Stimulated activated CD4-positive, alpha-beta T cell treated with anti-CD3 and anti-CD28 coated beads, Interleukin-15, amount 100 ng/mL, for 48 hours (primary cell): Measurements from ENCODE around the gene COL2A1.
"Not testable (repeated sequence)": the region's sequence is repeated elsewhere in the genome, so short reads cannot be mapped to it uniquely, and the experiment has no call there.

Source experiments
- DNase-seq, 2 donors: peaks; one replicate each; pipeline ENCODE4 v3.0.0-alpha.2; 2020; ENCODE audit warnings: low read depth in 2 of 2

COL2A1 gene

DNA sequence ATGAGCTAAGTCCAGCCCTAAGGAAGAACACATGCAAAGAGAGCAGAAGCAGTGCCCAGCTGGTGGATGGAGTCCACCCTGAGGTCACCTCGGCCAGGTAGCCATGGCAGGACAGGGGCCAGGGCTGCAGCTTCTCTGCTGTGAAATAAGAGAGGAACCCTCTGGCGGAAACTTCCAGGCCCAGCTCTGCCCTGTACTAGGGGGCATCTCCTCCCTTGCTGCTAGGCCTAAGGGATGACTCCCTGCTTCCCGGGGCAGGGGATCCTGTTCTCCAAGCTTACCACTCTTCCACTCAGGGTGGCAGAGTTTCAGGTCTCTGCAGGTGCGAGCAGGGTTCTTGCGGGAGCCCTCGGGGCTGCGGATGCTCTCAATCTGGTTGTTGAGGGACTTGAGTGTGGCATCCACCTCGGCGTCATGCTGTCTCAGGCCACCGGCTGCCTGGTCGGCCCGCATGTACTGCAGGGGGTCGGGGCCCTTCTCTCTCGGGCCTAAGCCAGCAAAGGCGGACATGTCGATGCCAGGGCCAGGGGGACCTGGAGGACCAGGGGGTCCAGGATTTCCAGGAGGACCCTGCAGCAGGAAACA lies 29.1 kb downstream of the COL2A1 start:
- no peak for DNase-seq

GRCh38 chr12:47973870-47974269 lies 30.4 kb downstream of the COL2A1 start:
- no peak for DNase-seq

- DNase-seq = no peak
Measured at GRCh38 chr12:47972895-47973294, 31.4 kb downstream of the COL2A1 start.

DNA sequence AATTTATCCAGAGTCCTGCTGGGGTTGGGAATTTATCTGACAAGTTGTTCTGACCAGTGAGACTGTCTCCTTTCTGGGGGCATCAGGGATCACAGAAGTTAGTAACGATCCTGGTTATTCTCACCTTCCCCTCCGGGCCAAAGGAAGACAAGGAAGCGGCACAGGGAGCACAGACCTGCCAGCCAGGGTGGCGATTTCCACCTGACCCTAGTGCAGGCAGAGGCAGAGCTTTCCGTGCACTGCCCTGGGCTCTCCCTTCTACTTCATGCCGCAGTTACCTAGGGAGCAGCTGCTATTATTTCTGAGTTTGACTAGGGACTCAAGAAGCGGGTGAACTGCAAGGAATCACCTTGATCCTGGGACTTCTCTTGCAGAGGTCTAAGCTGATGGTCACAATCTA lies 33.4 kb downstream of the COL2A1 start:
- no peak for DNase-seq

- no peak for DNase-seq
Measured at GRCh38 chr12:47969845-47970244, 34.4 kb downstream of the COL2A1 start.

DNA sequence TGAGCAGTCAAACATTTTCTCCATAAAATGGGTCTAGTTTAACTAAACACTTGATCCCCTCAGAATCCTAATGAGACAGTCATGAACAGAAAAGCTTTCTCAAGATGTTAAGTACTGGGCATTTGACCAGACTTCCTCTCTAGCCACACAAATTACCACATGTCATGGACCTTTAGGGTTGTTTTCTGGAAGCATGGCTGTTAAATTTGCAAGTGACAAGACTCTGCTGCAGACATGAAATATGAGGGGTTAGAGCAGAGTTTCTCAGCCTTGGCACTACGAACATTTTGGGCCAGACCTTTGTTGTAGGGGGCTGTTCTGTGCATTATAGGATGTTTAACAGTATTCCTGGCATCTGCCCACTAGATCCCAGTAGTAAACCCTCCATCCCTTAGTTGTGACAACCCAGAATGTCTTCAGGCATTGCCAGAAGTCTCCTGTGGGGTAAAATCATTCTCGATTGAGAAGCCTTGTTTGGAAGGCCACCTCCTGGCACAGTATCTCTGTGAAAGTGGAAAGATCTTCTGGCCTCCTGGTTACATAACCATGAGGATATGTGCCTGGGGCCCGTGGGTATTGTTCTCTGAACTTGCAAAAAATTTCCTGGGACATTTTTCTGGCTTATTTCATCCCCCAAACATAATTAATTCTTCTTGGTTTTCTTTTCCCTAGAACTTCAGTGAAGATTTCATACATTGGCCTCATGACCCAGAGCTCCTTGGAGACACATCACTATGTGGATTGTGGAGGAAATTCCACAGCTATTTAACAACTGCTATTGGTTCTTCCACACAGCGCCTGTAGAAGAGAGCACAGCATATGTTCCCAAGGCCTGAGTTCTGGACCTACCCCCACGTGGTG lies 36.6 kb downstream of the COL2A1 start:
- DNase-seq = no peak

GRCh38 chr12:47965581-47965980 lies 38.7 kb downstream of the COL2A1 start:
- no peak for DNase-seq

- DNase-seq = no peak
Measured at GRCh38 chr12:47964106-47964728, 40.1 kb downstream of the COL2A1 start.

- DNase-seq = peak; percentile 84 to 88
Measured at GRCh38 chr12:47963340-47964040, 40.8 kb downstream of the COL2A1 start, which contains the start of gene TMEM106C. Gene TMEM106C (plus strand): TSS chr12:47963596. CDS start chr12:47964237, 641 bp downstream.

DNA sequence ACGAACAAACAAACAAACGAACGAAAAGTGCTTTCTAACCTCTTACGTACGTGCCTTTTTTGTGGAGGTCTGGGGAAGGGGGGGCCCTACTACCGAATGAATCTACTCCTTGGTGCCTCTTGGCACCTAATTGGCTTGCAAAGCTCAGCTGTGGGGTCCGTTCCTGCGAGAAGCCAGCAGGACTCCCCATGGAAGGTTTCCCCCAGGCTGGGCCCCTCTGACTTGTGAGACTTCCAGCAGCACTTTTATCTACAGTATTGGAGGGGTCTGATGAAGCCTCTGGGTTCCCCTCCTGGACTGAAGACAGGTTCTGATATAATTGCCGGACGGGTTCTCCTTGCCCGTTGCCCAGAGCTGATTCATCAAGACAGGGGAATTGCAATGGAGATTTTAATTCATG lies 42.1 kb downstream of the COL2A1 start:
- DNase-seq = no peak

GRCh38 chr12:47957671-47958070 lies 46.6 kb downstream of the COL2A1 start:
- DNase-seq = not testable (repeated sequence)

DNA sequence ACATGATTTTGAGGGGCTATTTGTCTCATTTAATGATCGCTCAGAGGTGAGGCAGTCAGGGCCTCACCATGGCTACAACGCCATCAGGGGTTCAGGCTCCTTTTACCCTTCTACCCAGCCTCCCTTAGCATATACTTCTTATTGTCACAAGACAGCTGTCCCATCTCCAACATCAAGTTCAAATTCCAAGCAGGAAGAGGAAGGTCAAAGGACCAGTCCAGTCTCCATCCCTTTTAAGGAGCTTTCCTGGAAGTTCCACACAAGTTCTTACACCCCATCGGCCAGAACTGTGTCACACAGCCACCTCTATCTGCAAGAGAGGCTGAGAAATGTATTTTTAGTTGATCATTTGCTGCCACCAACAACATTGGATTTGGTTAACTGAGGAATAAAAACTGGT lies 49.2 kb downstream of the COL2A1 start:
- no peak for DNase-seq

- no peak for DNase-seq
Measured at GRCh38 chr12:47954467-47955045, 49.7 kb downstream of the COL2A1 start.

DNA sequence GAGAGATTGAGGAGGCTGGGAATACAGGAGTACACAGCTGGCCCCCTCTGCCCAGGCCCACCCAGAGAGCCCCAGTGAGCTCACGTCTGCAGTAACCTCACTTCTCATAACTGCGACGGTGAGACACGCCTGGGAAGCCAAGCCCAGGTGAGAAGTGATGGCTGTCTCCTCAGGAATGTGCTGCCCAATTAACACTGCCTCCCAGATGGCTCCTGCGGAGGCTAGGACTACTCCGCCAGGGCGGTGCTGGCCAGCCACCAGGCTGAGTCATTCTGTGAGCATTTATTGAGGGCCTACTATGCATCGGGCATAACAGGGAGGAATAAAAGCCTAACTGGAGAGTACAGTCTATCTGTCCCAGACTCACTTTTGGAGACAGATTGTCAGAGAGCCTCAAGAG lies 50.2 kb downstream of the COL2A1 start:
- no peak for DNase-seq

- no peak for DNase-seq
Measured at GRCh38 chr12:47950856-47951468, 53.3 kb downstream of the COL2A1 start.

DNA sequence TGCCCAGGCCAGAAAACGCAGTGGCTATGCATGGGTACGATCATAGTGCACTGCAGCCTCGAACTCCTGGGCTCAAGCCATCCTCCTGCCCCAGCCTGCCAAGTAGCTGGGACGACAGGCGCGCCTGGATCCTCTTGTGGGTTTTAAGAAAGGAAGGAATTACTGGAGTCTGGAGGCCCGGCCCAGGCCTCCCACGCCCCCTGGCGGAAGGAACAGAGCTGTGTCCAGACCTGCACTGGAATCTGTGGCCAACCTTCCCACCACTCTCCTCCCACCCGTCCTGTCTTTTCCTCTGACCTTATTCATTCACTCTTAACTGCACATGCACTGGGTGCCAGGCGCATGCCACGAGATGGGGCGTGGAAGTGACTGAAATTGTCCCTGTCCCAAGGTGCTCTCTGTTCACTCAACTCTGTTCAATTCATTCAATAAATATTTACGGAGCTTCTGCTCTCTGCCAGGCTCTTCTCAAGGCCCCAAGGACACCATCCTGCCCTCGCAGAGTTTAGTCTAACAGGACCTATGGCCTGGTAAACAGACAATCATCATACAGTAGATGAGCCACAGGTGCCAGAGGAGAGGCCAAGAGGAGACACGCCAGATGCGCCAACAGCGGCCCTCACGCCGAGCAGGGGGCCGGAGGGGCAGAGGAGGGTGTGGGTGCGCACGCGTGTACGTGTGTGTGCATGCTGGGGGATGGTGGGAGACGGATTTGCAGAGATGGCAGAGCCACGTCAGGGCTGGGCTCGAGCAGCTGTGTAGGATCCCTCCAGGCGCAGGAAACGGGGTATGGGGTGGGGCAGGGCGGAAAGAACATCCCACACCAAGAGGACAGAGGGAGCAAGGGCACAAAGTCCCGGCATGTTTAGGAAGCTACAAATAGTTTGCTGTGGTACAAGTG lies 54.6 kb downstream of the COL2A1 start:
- peak; percentile 16 to 20 for DNase-seq

- DNase-seq = no peak
Measured at GRCh38 chr12:47947341-47947740, 56.9 kb downstream of the COL2A1 start.

- DNase-seq = no peak
Measured at GRCh38 chr12:47946413-47947323, 57.6 kb downstream of the COL2A1 start.

- no peak for DNase-seq
Measured at GRCh38 chr12:47945341-47945728, 58.9 kb downstream of the COL2A1 start.
